ENCODE measurements around the gene TBL1XR1. TPM values are rescaled to one million over a fixed set of nuclear protein-coding genes. Genes with fewer than 3 reads are reported as not detected.

Gene TBL1XR1
- total and polyA plus RNA-seq, 2 of the 8 experiments (the other 6 are each of a cell fraction or from before 2014, with no cell fraction given) = 28.1 to 147 TPM

DNA sequence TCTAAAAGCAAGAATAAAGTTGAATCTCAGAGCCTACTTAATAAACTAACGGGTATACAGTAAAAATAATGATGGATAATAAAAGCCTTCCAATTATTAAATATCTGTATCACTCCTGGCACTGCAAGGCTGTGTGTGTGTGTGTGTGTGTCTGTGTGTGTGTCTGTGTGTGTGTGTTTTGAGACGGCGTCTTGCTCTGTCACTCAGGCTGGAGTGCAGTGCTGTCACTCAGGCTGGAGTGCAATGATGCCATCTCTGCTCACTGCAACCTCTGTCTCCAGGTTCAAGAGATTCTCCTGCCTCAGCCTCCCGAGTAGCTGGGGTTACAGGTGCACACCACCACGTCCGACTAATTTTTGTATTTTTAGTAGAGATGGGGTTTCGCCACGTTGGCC is 62.5 kb downstream of the TBL1XR1 start:
- no peak overlapping the region for H2AK5ac ChIP-seq (ENCODE audit: low read depth, low read length)
- H4K91ac ChIP-seq (replicated peaks; ENCODE audit: insufficient read length, low read length) = no peak overlapping the region
- peaks cover 0 to 3% (median under 1%) of the 10 kb centered on the region in 4 experiments; a peak in 3 of 7 replicates for H3K4me1 ChIP-seq (replicated peaks in 1 of 4; ENCODE audit: control insufficient read depth in 3 of 4, insufficient read depth in 4 of 4, low read length in 3 of 4)
- H4K20me1 ChIP-seq (replicated peaks in 1 of 2; ENCODE audit: control insufficient read depth in 1 of 2, insufficient read depth in 2 of 2, low read length in 2 of 2) = peaks cover 15 to 17% of the 10 kb centered on the region in 2 experiments
- H3K23ac ChIP-seq (ENCODE audit: insufficient read length) = no peak overlapping the region
- no peaks in the 10 kb centered on the region for H3K27me3 ChIP-seq (replicated peaks in 1 of 4; ENCODE audit: control insufficient read depth in 3 of 4, extremely low read depth in 1 of 4, insufficient read depth in 3 of 4, low read length in 3 of 4)
- 0 out of 8 replicates have a peak, but pooled peaks cover 0 to 5% (median 0%) of the 10 kb centered on the region in 4 experiments for H3K36me3 ChIP-seq (ENCODE audit: control insufficient read depth in 2 of 4, insufficient read depth in 4 of 4, low read length in 3 of 4)
- no peak overlapping the region for H3K18ac ChIP-seq (ENCODE audit: extremely low read depth, low read length)
- H4K5ac ChIP-seq (ENCODE audit: insufficient read length, low read depth, low read length) = no peak overlapping the region
- FAIRE-seq = no peak
- no peak overlapping the region for H3K27ac ChIP-seq (ENCODE audit: low read depth, low read length)
- no peak overlapping the region for H3K4ac ChIP-seq (replicated peaks; ENCODE audit: insufficient read length, low read depth, low read length)
- no peak overlapping the region for H2BK5ac ChIP-seq (ENCODE audit: low read depth, low read length)
- H4K8ac ChIP-seq (ENCODE audit: extremely low read depth, insufficient read depth, low read length) = no peak overlapping the region
- no peak overlapping the region for H3K56ac ChIP-seq (replicated peaks; ENCODE audit: insufficient read length, low read depth, low read length)
- no peak overlapping the region for H2BK20ac ChIP-seq (ENCODE audit: low read length)
- peaks cover 4% of the 10 kb centered on the region; the same call in 1 of the 2 replicates for H3K79me1 ChIP-seq (ENCODE audit: low read depth, low read length)
- H3K23me2 ChIP-seq (ENCODE audit: low read depth, low read length) = no peaks in the 10 kb centered on the region
- no peak overlapping the region for H2AFZ ChIP-seq (ENCODE audit: low read length)
- no peak overlapping the region for H3K4me3 ChIP-seq (ENCODE audit: extremely low read depth in 1 of 4, insufficient read depth in 2 of 4, low read depth in 3 of 4, low read length in 4 of 4)
- H3K9me3 ChIP-seq (ENCODE audit: insufficient read depth in 2 of 2, low read depth in 1 of 2, low read length in 1 of 2) = no peaks in the 10 kb centered on the region; a peak in 1 of 4 replicates
- WGBS, 2 experiments (ENCODE audit: extremely low coverage in 1 of 2, insufficient coverage in 1 of 2, insufficient read length in 1 of 2, insufficient replicate concordance in 2 of 2, low coverage in 1 of 2, low lambda C conversion rate in 2 of 2, missing lambda C conversion rate in 1 of 2) = 97% methylated on average over 8 of the region's 8 CpGs; no CpG with 5 or more reads in 1 of the 2 experiments
- ChIA-PET POLR2A (ENCODE audit: partially characterized antibody) (no interaction called here), CTCF (ENCODE audit: partially characterized antibody) (no interaction called here)
- H3K4me2 ChIP-seq (ENCODE audit: insufficient read depth in 1 of 2, low read depth in 2 of 2, low read length in 2 of 2) = no peak overlapping the region
- no peak overlapping the region for H3K14ac ChIP-seq (ENCODE audit: insufficient read length)
- H2BK12ac ChIP-seq (ENCODE audit: low read depth, low read length) = no peak overlapping the region
- H2BK15ac ChIP-seq (ENCODE audit: low read length) = no peak overlapping the region
- DNase-seq (ENCODE audit: low read depth in 1 of 2, low spot score in 2 of 2) = no peak
- H2BK120ac ChIP-seq (replicated peaks; ENCODE audit: low read depth, low read length) = no peak overlapping the region
- H3K9ac ChIP-seq (replicated peaks in 1 of 4; ENCODE audit: extremely low read depth in 1 of 4, low read depth in 3 of 4, low read length in 3 of 4) = no peak overlapping the region
- H3K79me2 ChIP-seq (ENCODE audit: control insufficient read depth in 1 of 2, insufficient read depth in 2 of 2, low read length in 2 of 2) = peaks cover 48 to 98% of the 10 kb centered on the region in 2 experiments
- TF ChIP-seq GTF2F1 (IDR thresholded peaks at IDR 0.05; ENCODE audit: borderline replicate concordance, low read depth, low read length) = no peak

Data from H1 (cell line).